UCSD-AML1 (cell line): ENCODE measurements around the gene RASL12.
"Not testable (repeated sequence)": the region's sequence is repeated elsewhere in the genome, so short reads cannot be mapped to it uniquely, and the experiment has no call there.

ENCODE experiments used
- DNase-seq: peaks from one replicate; lab custom pipeline; 2025; ENCODE audit not compliant: unreplicated experiment; lab: John Stamatoyannopoulos, UW

RASL12 gene

DNA sequence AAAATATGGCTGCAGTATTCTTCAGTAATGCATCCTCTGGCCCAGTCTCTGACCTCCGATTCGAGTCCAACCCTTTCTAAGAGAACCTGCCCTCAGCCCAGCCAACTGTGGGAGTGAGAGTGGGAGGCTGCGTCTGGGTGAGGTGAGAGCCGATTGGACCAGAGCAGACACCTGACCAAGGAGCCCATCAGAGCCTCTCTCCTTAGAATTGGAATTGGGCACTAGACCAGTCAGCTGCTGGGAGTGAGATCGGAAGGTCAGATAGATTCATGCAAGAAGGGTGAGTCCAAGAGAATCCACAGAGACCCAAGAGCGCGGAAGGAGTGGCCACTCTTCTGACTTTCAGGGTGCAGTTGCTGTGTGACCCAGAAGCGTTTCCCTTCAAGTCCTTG, 10.2 kb downstream of the RASL12 start:
- DNase-seq = no peak

DNA sequence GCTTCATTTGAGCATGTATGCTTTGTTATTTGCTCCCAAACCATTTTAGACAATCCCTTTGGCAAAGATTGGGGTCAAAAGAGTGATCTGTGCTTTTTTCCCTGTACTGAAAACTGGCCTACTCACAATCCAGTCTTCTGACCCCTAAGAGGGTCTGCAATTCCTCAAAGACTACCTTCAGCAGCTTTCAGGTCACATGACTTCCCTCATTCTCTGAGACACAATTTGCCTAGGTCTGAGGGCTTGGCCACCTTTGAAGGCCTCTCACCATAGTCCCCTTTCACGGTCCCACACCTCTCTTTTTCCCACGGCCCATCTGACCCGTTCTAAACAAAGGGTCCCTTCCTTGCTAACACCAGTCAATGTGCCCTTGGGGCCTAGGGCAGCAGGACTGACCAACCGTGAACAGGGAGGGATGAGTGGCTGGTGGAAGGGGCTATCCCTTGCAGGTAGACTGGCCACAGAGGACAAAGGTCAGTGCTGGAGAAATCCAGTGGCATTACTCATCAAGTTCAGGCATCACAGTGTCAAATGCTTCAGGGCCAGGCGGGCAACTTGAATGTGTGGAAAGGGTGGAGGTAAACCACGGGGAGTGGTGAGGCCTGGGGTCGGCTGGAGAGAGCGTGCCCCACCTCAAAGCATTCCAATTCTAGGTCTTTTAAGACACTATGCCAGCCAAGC, 10.8 kb downstream of the RASL12 start:
- DNase-seq = no peak

- no peak for DNase-seq
Measured at GRCh38 chr15:65056106-65056505, 11.7 kb downstream of the RASL12 start.

DNA sequence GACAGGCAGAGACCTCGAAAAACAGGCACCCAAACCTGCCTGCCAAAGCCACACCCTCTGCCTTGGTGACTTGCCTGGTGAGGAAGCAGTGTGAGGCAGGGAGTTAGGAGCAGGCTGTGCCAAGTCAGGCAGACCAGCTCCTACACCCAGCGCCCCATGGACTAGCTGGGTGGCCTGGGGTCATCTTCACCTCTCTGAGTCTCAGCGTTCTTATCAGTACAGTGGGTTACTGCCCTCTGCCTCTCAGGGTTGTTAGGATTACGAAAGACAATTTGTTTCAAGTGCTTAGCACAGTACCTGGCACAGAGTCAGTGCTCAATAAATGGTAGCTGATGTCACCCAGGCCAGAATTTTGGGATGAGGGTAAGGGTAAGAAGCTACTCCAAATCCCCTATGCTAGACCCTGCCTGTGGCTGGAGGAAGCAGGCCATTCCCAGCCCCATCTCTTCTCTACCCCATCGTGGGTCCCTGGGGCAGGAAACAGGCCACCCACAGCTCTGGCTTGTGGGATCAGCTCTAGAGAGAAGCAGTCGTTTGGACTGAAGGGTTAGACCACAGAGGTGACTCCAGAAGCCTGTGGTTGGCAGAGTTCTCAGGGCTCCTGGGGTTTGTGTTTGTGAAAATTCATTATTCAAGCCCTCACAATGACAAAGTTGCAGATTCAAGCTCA, 12.5 kb downstream of the RASL12 start:
- peak; percentile 62 for DNase-seq

DNA sequence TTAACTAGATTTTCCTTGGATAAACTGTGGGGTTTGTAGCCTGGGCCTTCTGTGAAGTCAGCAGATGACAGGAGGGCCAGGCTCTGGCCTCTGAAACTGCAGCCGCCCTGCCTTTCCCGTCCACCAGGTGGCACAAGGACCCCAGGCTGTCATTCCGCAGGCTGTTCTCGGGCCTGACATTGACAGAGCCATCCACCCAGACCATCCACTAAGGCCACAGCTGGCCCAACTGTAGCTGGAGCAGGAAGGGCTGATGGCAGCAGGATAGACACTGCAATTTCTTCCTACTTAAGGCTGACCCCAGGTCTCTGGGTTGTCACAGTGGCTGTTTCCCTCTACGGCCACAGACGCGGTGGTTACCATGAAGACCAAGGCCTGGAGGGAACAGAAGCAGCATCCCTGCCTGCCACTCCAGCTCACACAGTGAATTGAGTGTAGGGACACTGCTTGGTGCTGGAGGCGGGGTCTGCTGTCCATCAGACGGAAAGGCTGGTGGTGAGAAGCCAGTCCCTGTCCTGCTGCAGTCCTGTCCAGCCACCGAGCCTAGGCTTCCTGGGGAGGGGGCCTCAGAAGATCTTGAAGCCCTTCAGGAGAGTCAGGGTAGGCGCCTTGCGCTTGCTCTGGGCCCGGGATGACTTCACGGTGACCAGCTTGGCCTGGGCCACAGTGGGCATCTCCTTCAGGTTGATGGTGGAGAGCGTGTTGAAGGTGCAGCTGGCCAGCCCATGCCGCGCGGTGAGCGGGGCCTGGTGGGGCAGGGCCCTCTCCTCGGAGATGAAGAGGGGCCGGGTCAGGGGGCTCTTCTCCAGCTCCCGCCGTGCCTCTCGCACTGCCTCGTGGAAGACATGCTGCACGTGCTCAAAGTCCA, 13.2 kb downstream of the RASL12 start:
- peak; percentile 76 for DNase-seq

DNA sequence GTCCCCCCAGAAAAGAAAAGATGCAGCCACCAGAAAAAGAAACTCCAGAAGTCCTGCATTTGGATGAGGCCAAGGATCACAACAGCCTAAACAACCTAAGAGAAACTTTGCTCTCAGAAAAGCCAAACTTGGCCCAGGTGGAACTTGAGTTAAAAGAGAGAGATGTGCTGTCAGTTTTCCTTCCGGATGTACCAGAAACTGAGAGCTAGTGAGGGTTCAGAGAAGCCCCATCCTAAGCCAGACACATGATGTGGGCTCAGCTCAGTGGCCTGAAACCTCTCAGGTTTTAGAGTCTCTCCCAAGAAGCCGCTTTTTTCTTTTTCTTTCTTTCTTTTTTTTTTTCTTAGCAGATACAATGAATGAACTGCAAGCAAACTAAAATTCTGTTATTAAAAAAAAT, 14.8 kb downstream of the RASL12 start:
- no peak for DNase-seq

GRCh38 chr15:65051266-65051665, 16.5 kb downstream of the RASL12 start:
- DNase-seq = no peak

DNA sequence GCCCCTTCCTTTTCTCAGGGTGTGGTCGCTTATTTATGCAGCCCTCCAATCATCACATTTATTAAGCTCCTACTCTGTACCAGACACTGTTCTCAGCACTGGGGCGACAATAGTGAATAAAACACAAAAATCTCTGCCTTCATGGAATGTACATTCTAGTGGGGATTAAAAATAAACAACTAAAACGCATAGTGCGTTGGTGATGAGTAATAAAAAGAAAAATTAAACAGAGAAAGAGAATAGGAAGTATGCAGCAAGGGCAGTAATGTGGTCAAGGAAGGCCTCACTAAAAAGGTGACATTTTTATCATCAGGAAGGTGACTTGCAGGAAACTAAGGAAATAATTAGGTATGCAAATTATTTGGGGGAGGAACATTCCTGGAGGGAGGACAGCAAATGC, 17.5 kb downstream of the RASL12 start:
- no peak for DNase-seq

- DNase-seq = peak; percentile 85
Measured at GRCh38 chr15:65049418-65049840, 18.4 kb downstream of the RASL12 start.

DNA sequence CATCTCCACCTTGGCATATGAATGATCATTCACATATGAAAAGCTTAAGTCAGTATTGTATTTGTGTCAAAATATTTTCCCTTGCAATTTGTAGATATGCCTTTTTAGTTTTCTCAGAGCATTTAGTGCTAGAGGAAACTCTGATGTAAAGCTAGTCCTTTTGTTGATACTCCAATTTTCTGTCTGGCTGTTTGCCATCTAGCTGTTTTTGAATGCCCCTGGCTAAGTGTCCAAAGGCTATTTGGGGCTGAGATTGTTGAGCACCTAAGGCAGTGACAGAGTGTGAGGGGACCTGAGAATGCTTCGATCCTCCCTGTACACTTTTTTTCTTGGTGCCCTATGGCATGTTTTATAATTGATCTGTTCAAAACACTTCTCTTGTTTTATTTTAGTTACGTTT, 19.6 kb downstream of the RASL12 start:
- no peak for DNase-seq

DNA sequence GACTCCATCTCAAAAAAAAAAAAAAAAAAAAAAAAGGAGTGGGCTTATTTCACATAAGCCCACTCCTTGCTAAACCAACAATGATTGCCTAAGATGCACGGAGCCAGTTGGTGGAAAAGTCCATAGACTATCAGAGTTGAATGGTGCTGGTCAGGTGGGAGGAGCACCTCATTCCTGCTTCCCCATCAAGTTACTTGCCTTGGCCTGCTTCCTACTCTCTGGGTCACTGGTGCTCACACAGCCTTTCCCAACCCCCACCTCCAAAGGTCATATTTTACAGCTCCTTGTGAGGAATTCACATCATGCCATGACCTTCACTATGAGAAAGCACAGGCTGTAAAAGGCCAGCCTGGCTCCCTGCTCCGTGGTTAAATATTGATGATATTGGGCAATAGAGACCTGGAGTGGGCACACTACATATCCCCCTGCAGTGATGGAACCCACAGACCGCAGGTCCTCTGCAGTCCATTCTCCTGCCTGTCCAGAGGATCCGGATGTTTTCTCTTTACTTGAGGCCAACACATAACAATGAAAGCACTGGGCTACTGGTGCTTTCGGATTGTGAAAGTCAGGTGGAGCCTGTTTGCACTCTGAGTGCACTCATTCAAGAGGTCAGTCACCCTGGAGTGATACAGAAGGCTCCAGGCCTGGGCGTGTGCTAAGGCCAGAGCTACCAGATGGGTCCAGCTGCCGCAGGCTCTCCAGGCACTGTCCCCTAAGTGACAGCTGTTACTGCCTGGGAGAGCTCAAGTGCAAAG, 22.9 kb downstream of the RASL12 start, which contains the start of gene SLC51B:
SLC51B (plus strand) TSS at position 664 of the 758 bp plus-strand sequence. CDS start 4,618 bp downstream, outside the sequence.
- no peak for DNase-seq

DNA sequence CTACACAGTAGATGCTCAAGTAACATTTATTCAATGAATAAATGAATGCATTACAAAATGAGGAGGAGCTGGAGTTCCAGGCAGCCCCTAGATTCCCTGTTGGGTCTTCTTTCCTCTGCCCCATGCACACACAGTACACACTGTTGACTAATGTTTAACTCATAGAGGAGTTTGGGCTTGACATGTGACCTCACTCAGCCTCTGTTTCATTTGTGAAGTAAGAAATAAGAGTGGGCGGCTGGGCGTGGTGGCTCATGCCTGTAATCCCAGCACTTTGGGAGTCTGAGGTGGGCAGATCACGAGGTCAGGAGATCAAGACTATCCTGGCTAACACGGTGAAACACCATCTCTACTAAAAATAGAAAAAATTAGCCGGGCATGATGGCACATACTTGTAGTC, 23.6 kb downstream of the RASL12 start:
- DNase-seq = not testable (repeated sequence)

GRCh38 chr15:65042776-65043327, 24.9 kb downstream of the RASL12 start:
- DNase-seq = no peak

- no peak for DNase-seq
Measured at GRCh38 chr15:65041787-65042186, 26.0 kb downstream of the RASL12 start.

- DNase-seq = no peak
Measured at GRCh38 chr15:65040461-65040860, 27.3 kb downstream of the RASL12 start.

- DNase-seq = no peak
Measured at GRCh38 chr15:65038836-65039235, 29.0 kb downstream of the RASL12 start.

GRCh38 chr15:65038428-65038827, 29.4 kb downstream of the RASL12 start:
- no peak for DNase-seq

DNA sequence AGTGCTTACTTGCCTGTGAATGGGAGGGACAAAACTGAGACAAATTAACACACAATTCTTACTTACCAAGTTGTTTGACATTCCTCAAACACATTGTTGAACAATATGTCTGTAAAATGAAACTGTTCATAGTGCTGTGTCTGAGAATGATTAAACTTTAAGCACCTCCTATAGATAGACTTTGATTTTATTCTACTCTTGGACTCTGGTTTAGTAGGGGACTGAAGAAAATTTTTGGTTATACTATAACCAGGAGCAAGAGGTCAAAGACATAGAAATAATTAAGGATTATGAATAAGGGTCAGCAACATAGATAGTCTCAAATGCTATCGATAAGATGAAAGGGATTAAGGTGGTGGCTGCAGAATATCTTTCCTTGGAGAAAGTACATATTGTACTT, 30.5 kb downstream of the RASL12 start:
- no peak for DNase-seq

GRCh38 chr15:65034719-65035118, 33.1 kb downstream of the RASL12 start:
- no peak for DNase-seq

GRCh38 chr15:65033659-65034269, 34.0 kb downstream of the RASL12 start:
- DNase-seq = no peak
